Adipose tissue (tissue), 3 donors: ENCODE measurements around the gene NDUFB11. TPM values are rescaled to one million over a fixed set of nuclear protein-coding genes. Genes with fewer than 3 reads are reported as not detected.

Experiments used
- H3K27ac ChIP-seq: one replicate; pipeline ENCODE4 v1.5.1; 2013; ENCODE audit warnings: low read depth, low read length
- WGBS, 3 donors: extraction: QIAGEN DNeasy Blood & Tissue Kit; methylation state at CpG; one replicate each; pipeline ENCODE4 v1.1.7; 2013; 5-methylcytosine and 5-hydroxymethylcytosine counted together
- polyA plus RNA-seq, 3 donors: library from polyadenylated mRNA; stranded (reverse); fragments of 200-250 nt; gene quantifications; one replicate each; pipeline ENCODE4 v1.2.3, GENCODE V29; 2013
- donor health status: healthy with polysubstance abuse.
- donor health status: Bipolar disorder and iron deficiency.
- donor health status: healthy.

Gene NDUFB11
- polyA plus RNA-seq, 3 donors, result 70.4 to 97.2 (median 81.8) TPM

GRCh38 chrX:47176101-47176740 is 31.7 kb upstream of the NDUFB11 start:
- no peak overlapping the region for H3K27ac ChIP-seq
- 79 to 94% (median 90%) methylated on average over 19 to 23 of the region's 23 CpGs for WGBS, 3 donors

DNA sequence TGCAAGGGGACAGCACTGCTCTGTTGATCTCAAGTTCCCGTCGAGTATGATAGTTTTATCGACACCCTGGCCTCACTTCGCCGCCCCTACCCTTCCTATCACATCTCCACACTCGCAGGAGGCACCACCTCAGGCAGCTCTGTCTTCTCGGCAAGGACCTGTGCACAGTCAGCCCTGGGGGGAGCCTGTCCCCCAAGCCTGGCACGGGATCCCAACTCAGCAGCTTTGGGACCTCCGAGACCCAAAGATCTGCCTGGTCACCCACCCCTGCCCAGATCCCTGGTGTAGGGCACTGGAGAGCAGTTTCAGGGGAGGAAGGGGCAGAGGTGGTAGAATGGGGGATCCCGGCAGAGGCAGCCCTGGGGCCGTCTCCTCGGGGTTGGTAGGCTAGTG is 31.1 kb upstream of the NDUFB11 start:
- WGBS, 3 donors, result 87 to 97% (median 93%) methylated on average over 9 to 12 of the region's 12 CpGs
- H3K27ac ChIP-seq, result no peak overlapping the region

- WGBS, 3 donors, result 82 to 92% (median 91%) methylated on average over 15 to 23 of the region's 23 CpGs
Measured at GRCh38 chrX:47174846-47175587, 30.5 kb upstream of the NDUFB11 start.

GRCh38 chrX:47174376-47174775 is 29.9 kb upstream of the NDUFB11 start:
- no peak overlapping the region for H3K27ac ChIP-seq
- WGBS, 3 donors, result 75 to 91% (median 80%) methylated on average over 4 to 12 of the region's 12 CpGs

More at GRCh38 chrX:47174846-47175587, 30.5 kb upstream of the NDUFB11 start:
- no peak overlapping the region for H3K27ac ChIP-seq

DNA sequence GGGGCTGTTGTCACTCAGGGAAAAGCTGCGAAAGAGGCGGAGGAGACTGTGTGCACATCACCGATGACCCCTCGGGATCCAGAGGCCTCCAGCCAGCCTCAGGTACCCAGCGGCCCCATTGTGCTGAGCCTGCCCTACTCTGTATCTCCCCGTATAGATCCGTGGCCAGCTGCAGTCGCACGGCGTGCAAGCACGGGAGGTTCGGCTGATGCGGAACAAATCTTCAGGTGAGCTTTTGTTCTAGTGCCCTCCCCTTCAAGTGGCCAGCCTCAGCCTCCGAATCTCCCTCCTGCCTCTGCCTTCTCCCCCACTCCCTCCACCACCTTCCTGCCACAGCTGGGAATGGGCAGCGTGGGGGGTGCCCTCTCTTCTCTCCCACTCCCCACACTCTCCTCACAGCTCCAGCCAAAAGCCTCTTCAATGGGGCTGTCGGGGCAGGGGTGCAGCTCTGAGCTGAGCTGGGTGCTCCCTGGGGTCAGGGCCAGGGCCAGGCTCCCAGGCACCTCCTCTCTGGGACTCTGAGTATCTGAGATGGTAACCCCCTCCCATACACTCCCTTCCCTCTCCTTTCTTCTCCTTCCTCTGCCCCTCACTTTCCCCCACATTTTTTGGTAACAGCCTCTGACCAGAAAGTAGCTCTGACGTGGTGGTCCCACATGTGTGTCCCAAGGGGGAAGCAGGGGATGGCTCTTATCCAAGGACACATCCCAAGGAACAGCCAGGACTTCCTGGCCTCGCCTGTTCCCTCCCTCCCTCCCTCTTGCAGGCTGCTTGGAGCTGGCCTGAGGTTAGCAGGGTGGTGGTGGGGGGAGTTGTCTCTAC is 28.7 kb upstream of the NDUFB11 start:
- WGBS, 3 donors, result 80 to 86% (median 85%) methylated on average over 7 to 18 of the region's 18 CpGs
- H3K27ac ChIP-seq, result no peak overlapping the region

GRCh38 chrX:47172549-47172948 is 28.0 kb upstream of the NDUFB11 start:
- 82 to 97% (median 91%) methylated on average over 7 of the region's 7 CpGs for WGBS, 3 donors
- no peak overlapping the region for H3K27ac ChIP-seq

DNA sequence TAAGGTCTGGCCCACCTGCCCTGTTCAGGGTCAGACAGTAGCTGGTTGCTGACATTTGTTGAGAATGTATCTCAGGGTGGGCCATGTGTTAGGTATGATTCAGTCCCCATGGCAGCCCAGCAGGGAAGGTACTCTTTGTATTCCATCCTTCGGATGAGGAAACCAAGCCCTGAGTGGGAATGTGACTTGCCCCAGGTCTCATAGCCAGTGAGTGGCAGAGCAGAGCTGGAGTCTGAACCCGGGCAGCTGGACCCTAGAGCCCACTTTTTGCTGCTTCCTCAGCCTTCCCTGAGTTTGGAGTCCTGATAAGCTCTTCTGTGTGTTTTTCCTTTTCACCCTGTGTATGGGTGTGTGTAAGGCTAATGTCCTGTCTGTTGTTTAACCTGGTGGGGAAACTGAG is 27.5 kb upstream of the NDUFB11 start:
- no peak overlapping the region for H3K27ac ChIP-seq
- 77 to 97% (median 96%) methylated on average over 2 of the region's 2 CpGs for WGBS, 3 donors

- WGBS, 3 donors, result 88 to 94% (median 91%) methylated on average over 24 to 34 of the region's 34 CpGs
- H3K27ac ChIP-seq, result no peak overlapping the region
Measured at GRCh38 chrX:47170861-47171692, 26.6 kb upstream of the NDUFB11 start.

DNA sequence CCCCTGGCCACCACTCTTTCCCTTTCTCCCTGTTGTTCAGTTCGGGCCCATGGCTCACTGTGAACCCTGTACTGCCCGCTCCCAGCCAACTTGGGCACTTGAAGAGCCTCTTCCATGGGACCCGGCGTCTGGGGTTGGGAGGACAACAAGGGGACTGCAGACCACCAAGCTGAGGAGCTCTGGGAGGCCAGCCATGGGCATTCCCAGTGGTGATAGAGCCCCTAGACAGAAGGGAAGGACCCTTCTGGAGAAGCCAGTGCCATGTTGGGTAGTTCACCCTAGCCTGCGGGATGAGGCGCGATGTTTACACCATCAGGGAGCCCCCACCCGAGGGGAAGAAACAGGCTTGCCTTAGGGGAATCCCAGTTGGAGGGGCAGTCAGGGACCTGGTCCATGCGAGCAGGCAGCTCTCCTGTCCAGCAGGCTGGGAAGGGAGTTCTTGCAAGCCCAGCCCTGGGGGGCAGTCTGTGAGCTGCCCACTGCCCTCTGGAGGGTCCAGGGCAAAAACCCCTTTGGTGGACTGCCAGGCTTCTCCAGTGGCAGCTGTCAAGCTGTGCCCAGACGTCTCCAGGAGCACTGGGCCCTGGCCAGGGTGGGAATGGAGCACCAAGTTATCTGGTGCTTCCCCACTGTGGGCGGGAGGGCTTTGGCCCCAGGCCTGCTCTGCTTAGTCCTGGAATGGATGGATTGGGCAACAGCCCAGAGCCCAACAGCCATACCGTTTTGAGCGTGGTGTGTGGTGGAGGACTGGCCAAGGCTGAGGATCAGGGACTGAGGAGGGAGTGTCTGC is 25.4 kb upstream of the NDUFB11 start:
- WGBS, 3 donors, result 72 to 85% (median 76%) methylated on average over 10 to 13 of the region's 13 CpGs

GRCh38 chrX:47169273-47169672 is 24.8 kb upstream of the NDUFB11 start:
- no peak overlapping the region for H3K27ac ChIP-seq
- WGBS, 3 donors, result 92 to 94% (median 92%) methylated on average over 14 to 19 of the region's 19 CpGs

More for the DNA sequence above, 25.4 kb upstream of the NDUFB11 start:
- no peak overlapping the region for H3K27ac ChIP-seq

DNA sequence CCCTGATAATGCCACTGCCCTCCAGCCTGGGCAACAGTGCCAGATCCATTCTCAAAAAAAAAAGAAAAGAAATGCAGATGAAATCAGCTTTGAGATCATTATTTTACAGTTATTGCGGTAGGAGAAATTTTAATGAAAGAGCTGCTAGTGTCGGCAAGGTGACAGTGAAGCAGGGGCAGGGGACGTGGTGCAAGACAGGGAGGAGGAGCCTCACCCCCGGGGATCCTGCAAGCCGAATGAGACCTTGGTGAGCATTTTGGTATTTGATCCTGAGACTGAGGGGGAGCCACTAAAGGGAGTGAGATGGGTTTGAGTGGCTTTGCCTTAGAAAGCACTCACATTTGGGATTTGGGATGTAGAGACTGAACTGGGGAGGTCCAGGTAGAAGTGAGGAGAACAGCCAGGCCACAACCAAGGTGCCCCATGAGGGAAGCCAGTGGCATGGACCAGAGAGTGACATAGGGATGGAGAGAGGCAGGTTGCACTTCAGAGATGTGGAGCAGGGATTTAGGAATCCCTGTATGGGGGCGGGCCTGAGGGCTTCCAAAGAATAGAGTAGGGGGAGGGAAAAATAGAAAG is 24.1 kb upstream of the NDUFB11 start:
- 79 to 89% (median 80%) methylated on average over 6 of the region's 6 CpGs for WGBS, 3 donors
- no peak overlapping the region for H3K27ac ChIP-seq

DNA sequence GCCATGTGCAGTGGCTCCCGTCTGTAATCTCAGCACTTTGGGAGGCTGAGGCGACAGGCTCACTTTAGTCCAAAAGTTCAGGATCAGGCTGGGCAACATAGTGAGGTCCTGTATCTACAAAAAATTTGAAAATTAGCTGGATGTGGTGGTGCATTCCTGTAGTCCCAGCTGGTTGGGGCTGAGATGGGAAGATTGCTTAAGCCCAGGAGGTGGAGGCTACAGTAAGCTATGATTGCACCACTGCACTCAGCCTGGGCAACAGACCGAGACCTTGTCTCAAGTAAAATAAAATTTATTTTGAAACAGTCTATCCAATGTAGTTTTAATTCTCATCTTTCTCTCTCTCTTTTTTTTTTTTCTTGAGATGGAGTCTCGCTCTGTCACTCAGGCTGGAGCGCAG is 21.6 kb upstream of the NDUFB11 start:
- no peak overlapping the region for H3K27ac ChIP-seq
- WGBS, 3 donors, result 80 to 91% (median 80%) methylated on average over 5 of the region's 5 CpGs

DNA sequence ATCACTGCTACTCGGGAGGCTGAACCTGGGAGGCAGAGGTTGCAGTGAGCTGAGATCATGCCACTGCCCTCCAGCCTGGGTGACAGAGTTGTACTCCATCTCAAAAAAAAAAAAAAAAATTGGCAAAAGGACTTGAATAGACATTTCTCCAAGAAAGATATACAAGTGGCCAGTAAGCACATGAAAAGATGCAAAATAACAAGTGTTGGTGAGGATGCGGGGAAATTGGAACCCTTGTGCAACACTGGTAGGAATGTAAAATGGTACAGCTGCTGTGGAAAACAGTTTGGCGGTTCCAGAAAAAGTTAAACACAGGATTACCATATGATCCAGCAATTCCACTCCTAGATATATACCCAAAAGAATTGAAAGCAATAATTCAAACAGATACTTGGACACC is 19.9 kb upstream of the NDUFB11 start:
- WGBS, 3 donors, result 99 to 100% (median 99%) methylated on average over 3 of the region's 3 CpGs

GRCh38 chrX:47162927-47163583 is 18.6 kb upstream of the NDUFB11 start:
- 91 to 99% (median 98%) methylated on average over 5 of the region's 5 CpGs for WGBS, 3 donors

More for the DNA sequence above, 19.9 kb upstream of the NDUFB11 start:
- no peak overlapping the region for H3K27ac ChIP-seq

DNA sequence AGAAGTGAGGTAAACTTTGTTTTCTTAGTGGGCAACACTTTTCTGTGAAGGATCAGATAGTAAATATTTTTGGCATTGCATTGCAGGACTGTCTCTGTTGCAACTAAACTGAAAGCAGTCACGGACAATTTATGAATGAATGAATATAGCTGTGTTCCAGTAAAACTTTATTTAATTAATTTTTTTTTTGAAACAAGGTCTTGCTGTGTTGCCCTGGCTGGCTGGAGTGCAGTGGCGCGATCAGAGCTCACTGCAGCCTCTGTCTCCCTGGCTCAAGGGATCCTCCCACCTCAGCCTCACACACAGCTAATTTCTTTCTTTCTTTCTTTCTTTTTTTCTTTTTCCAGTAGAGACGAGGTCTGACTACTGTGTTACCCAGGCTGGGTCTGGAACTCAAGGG is 16.3 kb upstream of the NDUFB11 start:
- 67 to 85% (median 84%) methylated on average over 4 of the region's 4 CpGs for WGBS, 3 donors
- H3K27ac ChIP-seq, result no peak overlapping the region

More at GRCh38 chrX:47162927-47163583, 18.6 kb upstream of the NDUFB11 start:
- no peak overlapping the region for H3K27ac ChIP-seq

DNA sequence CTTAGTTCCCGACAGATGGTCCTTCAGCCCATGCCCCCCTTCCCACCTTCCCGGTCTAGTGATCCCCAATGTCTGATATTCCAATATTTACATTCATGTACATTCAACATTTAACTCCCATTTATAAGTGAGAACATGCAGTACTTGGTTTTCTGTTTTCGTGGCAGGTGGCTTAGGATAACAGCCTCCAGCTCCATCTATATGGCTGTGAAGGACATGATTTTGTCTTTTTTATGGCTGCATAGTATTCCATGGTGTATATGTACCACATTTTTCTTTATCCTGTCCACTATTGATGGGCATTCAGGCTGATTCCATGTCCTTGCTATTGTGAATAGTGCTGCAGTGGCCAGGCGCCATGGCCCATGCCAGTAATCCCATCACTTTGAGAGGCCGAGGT is 14.3 kb upstream of the NDUFB11 start:
- WGBS, 3 donors, result 96 to 100% (median 100%) methylated on average over 5 of the region's 5 CpGs

GRCh38 chrX:47158131-47158530 is 13.6 kb upstream of the NDUFB11 start:
- WGBS, 3 donors, result 90 to 98% (median 98%) methylated on average over 12 to 16 of the region's 16 CpGs
- H3K27ac ChIP-seq, result no peak overlapping the region

More for the DNA sequence above, 14.3 kb upstream of the NDUFB11 start:
- no peak overlapping the region for H3K27ac ChIP-seq
